IPS-18c (cell line): Measurements from ENCODE around the gene RAB9B.
A peak's percentile ranks its signal among the peaks of the same experiment; 100 is the strongest.

Experiments
- H3K4me3 ChIP-seq: 2 replicates; pipeline ENCODE4 v1.7.0; 2013; ENCODE audit warnings: low read depth, mild to moderate bottlenecking, low read length, moderate library complexity; ENCODE audit not compliant: insufficient read depth
- H3K9me3 ChIP-seq: one replicate; pipeline ENCODE4 v1.6.1; 2013; ENCODE audit warnings: mild to moderate bottlenecking, low read length, moderate library complexity; ENCODE audit not compliant: control insufficient read depth, insufficient read depth

RAB9B gene

DNA sequence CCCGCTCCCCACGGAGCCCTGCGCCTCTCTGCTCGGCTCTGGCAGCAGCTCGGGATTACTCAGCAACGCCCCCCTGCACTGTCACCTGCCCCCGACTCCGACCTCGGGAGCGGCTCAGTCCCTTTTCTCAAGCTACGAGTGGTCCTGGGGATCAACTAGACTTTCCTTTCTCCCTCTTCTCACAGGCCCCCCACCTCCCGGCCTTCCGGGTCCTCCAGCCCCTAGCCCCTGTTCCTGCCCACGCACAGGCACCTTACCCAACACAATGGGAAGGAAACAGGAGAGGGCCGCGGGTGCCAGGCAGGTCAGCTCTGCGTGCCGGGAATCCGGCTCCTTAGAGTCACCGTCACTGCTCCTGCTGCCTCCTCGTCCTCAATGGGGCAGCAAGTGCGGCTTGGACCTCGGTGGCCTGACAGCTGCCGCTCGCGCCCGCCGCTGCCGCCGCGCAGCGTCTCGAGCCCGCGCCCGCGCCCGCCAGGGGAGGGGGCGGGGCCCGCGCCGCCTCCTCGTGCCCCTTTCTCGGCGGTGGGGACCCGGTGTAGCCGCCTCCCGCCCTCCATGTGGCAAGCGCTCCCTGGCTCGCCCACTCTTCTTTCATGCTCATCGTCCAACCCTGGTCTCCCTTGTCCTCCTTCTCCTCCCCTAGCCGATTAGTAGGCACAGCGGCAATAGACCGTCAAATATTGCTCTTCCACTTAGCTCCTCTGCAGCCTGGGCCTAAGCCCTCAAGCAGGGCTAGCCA is at the start of gene RAB9B:
TSS of gene RAB9B (minus strand) at position 455 of the 742 bp plus-strand sequence. CDS start 6,473 bp downstream, outside the sequence.
- H3K4me3 ChIP-seq = peak within 1 kb of the TSS; percentile 65
- no peaks in the 10 kb centered on the region for H3K9me3 ChIP-seq

- Histone ChIP-seq H3K4me3 (no peak overlapping the region), H3K9me3 (peaks cover 2% of the 10 kb centered on the region)
Observed at GRCh38 chrX:103879339-103879738, 47.3 kb upstream of the RAB9B start.

DNA sequence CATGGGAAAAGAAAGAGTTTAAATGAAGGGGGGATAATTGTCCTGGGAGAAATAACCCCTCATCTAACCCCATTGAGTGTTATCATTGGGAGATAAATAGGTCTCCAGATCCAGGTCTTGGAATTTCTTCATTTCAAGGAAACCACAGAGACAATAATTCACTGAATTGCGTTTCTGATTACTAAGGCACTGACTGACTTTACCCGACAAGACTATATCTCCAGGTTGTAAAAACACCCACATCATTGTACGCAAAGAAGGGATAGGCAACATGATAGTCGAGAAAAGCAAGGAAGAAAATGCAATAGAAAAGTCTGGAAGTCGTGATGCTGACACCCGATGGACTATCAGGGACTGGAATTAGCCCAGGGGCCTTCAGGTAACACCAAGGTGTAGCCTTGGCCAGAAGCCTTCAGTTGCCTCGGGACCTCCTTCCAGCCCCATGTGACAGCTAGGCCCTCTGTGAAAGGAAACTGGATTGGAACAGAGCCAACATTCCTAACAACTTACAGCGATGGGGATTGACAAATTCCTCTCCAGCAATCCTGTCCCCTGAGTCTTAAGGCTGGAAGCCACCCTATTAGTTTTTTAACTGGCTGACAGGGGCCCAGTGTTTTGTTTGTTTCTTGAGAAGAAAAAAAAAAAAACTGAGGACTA is 46.5 kb upstream of the RAB9B start:
- peaks cover 2% of the 10 kb centered on the region for H3K9me3 ChIP-seq

DNA sequence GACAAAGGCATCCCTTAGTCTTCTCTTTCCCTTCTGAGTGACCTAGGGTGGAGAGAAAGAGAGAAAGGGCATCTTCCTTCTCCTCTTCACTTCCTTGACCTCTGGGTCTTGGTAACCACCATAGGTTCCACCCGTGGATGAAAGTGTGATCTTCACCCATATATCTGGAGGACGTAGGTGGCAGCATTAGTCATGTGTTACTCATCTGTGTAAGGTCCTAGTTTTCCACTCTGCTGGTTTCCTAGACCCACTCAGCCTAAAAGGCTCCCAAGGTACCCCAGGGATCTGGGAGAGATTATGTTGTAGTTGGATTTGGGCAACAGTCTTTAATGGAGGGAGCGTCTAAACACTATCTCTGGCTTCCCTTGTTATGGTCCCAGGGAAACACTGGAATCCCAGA is 45.5 kb upstream of the RAB9B start:
- no peak overlapping the region for H3K4me3 ChIP-seq
- peaks cover 2% of the 10 kb centered on the region for H3K9me3 ChIP-seq

More for the DNA sequence above, 46.5 kb upstream of the RAB9B start:
- H3K4me3 ChIP-seq = no peak overlapping the region

DNA sequence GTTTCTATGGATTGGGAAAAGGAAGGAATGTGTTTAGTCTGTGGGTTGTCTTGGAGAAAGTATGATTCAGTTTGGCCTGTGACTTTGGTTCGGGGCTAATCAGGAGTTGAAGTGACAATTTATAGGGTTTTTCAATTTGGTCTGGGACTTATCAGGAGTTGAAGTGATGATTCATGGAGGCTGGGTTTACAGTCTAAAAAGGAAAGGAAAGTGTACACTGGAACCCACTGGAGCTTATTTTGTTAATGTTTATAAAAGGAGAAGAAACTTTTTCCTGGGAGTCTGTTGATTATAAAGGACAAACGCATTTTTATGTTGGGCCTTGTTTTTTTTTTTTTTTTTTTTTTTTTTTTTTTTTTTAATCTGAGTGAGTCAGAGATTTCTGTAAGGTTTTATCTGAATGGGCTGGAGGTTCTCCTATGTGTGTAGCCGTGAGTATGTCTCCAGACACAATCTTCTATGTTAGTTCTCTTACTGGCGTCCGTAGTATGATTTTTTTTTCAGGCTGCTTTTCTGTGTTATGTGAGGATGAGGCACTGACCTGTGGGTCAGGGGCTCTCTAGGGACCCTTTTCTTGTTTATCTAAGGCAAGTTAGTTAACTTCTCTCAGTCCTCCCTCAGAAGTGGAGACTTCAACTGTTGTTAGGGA is 33.0 kb upstream of the RAB9B start:
- H3K9me3 ChIP-seq = no peaks in the 10 kb centered on the region

DNA sequence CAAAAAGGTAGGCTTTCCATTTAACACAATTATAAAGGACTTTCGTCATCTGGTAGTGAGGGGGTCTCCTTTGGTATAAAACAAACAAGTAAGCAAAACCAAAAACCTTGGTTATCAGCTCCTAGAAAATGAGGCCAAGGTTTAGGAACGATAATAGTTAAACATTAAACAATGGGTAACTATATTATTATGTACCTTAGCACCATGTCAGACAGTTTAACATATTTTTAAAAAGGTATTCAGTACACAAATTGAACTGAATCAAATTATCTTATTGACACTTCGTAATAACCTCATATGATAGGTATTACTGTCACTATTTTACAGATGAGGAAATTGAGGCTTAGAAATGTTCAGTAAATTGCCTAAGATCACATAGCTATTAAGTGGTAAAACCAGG is 32.1 kb upstream of the RAB9B start:
- no peaks in the 10 kb centered on the region for H3K9me3 ChIP-seq
- no peak overlapping the region for H3K4me3 ChIP-seq

More for the DNA sequence above, 33.0 kb upstream of the RAB9B start:
- no peak overlapping the region for H3K4me3 ChIP-seq

DNA sequence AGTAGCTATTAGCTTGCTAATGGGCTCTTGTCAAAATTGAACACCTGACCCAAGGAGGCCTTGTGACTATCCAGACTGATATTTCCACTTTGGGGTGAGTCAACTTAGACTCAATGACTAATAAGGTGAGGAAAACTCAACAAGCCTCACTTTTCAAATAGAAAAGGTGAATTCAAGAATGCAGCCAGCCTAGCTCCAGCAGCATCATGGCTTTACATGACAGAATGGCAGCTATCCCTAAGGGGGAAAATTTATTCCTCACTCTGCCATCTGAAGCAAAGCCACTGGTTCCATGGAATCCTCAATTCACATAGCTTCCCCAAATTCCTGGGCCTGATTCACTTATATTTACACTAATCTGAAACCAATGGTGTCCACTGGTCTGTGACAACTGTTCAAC is 29.1 kb upstream of the RAB9B start:
- Histone ChIP-seq H3K4me3 (no peak overlapping the region), H3K9me3 (no peaks in the 10 kb centered on the region)

- Histone ChIP-seq H3K9me3 (no peaks in the 10 kb centered on the region), H3K4me3 (no peak overlapping the region)
Observed at GRCh38 chrX:103849558-103849957, 17.5 kb upstream of the RAB9B start.

- no peak overlapping the region for H3K4me3 ChIP-seq
- H3K9me3 ChIP-seq = no peaks in the 10 kb centered on the region
Observed at GRCh38 chrX:103847174-103847870, 15.3 kb upstream of the RAB9B start.

GRCh38 chrX:103846386-103846785 is 14.3 kb upstream of the RAB9B start:
- H3K4me3 ChIP-seq = no peak overlapping the region
- H3K9me3 ChIP-seq = no peaks in the 10 kb centered on the region

- Histone ChIP-seq H3K9me3 (no peaks in the 10 kb centered on the region), H3K4me3 (no peak overlapping the region)
Observed at GRCh38 chrX:103845165-103845653, 13.2 kb upstream of the RAB9B start.

DNA sequence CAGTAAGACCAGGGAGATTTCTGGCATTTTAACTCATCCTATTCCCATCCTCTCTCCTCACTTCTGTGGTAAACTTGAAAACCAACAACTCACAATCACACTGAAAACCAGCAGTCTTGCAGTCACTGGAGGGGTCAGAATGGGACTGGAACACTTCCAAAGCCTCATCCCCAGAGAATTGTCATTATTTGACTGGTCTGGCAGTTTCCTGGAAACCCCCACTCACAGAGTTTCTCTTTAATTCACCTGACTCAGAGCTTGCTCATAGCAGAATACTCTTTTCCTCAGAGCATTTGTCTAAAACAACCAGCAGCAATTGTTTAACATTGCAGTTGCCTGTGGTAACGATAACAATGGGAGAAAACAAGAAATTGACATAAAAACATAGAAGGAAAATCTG is 7.3 kb upstream of the RAB9B start:
- H3K4me3 ChIP-seq = no peak overlapping the region
- H3K9me3 ChIP-seq = no peaks in the 10 kb centered on the region

DNA sequence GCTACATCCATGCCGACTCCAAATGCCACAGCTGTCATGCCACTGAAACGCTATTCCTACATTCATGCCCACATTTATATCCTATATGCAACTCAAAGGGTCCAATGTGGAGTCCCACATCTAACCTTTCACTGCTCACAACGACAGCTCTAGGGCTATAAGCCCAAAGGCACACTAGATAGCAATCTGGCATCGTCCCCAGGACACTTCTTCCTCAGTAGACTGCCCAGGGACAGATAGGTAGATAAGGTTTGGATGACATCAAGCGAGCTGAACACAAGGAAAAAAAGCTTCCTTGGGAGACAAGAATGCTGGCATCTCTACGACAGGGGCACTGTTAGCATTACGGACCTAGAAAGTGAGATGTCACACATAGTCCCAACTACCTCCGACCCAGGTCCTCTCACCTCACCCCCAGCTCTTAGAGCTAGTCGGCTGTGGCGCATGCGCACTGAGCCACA is 685 bp downstream of the RAB9B start:
- peak overlapping the region; percentile 65 for H3K4me3 ChIP-seq
- H3K9me3 ChIP-seq = no peaks in the 10 kb centered on the region

GRCh38 chrX:103830848-103831247 is 1.2 kb downstream of the RAB9B start:
- H3K4me3 ChIP-seq = 0 out of 2 replicates have a peak overlapping the region, but pooled peaks have one; percentile 65

GRCh38 chrX:103828529-103828928 is 3.5 kb downstream of the RAB9B start:
- Histone ChIP-seq H3K9me3 (no peaks in the 10 kb centered on the region), H3K4me3 (no peak overlapping the region)

More at GRCh38 chrX:103830848-103831247, 1.2 kb downstream of the RAB9B start:
- H3K9me3 ChIP-seq = no peaks in the 10 kb centered on the region

DNA sequence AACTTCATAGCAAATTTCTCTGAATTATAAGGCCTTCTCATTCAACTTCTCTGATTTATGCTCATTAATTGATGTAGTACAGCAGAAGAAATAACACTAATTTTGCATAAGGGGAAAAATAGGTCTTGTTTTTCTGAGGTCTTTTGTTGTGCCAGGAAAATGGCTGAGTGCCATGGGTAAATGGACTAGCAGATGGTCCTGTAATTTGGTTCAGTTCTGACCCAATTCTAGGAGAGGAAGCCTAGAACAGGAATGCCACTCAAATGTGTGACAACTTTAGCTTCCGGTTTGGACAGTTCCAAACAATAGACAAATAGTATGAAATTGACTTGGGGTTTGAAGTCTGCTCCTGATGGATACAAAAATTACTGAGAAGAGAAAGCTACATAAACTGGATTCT is 6.2 kb downstream of the RAB9B start:
- no peaks in the 10 kb centered on the region for H3K9me3 ChIP-seq
- H3K4me3 ChIP-seq = no peak overlapping the region

DNA sequence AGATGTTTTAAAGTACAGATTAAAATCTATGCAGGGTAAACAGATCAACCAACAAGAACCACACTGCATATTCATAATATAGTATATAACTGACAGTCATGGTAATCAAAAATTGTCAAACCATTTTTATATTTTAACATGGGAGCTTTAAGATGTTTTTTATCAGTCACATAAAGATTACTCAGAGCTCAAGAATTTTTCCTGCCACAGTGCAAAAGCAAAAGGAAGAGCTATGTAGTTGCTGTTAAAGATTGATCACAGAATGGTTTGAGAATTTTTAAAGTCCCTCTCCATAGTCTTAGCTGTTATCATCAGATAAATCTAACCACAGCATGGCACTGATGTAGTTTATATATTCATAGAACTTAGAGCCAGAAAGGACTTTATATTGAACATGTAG is 8.5 kb downstream of the RAB9B start:
- no peaks in the 10 kb centered on the region for H3K9me3 ChIP-seq
- no peak overlapping the region for H3K4me3 ChIP-seq
